H1 (cell line): Measurements from ENCODE around the gene RIPPLY3. TPM values are rescaled to one million over a fixed set of nuclear protein-coding genes. Genes with fewer than 3 reads are reported as not detected.

ENCODE experiments used
- CTBP2 ChIP-seq: IDR thresholded peaks from 2 replicates; pipeline ENCODE4 v1.7.0; 2011; ENCODE audit warnings: borderline replicate concordance, mild to moderate bottlenecking, moderate library complexity, mixed read lengths, low read length; ENCODE audit not compliant: insufficient read depth, insufficient read length
- NANOG ChIP-seq: IDR thresholded peaks from 2 replicates; pipeline ENCODE4 v1.6.1; 2011; ENCODE audit warnings: low read length, low read depth, mild to moderate bottlenecking, inconsistent platforms; ENCODE audit not compliant: insufficient read depth, poor library complexity, severe bottlenecking
- RXRA ChIP-seq: IDR thresholded peaks from 2 replicates; pipeline ENCODE4 v1.6.1; 2011; ENCODE audit warnings: low read depth, mild to moderate bottlenecking, low read length, moderate library complexity; ENCODE audit not compliant: insufficient read depth
- ZNF274 ChIP-seq: IDR thresholded peaks from 2 replicates; pipeline ENCODE4 v1.7.0; 2012; ENCODE audit warnings: low read length, borderline replicate concordance; ENCODE audit errors: extremely low read depth
- polyA plus RNA-seq, 7 experiments: library from polyadenylated mRNA; depleted of rRNA in 3 of 7; stranded (reverse) in 5 of 7; unstranded in 2 of 7; fragments of >200 nt in 5 of 7; fragments of 200-250 nt in 2 of 7; gene quantifications; 1 replicate in 5 of 7; 2 replicates in 1 of 7; 4 replicates in 1 of 7; pipeline versions ENCODE4 v1.2.1 to v1.2.3, GENCODE V29; 2011 to 2013; ENCODE audit warnings: missing spikeins in 2 of 7, mixed read lengths in 2 of 7
- total RNA-seq: library from RNA; stranded (reverse); fragmentation: NEBNext Ultra II Directional; extraction: Animal tissue kit (Norgen Biotek cat#: 25700); gene quantifications from 2 replicates; pipeline ENCODE4 v1.2.1, GENCODE V29; 2021
- TF ChIP-seq, protein P1 (sequence below): IDR thresholded peaks from 2 replicates; pipeline ENCODE4 v1.6.1; 2012; ENCODE audit warnings: inconsistent platforms
- TF ChIP-seq, protein P2 (sequence below): fragments of 300-600 bp; sonication (generic); IDR thresholded peaks from 2 replicates; pipeline ENCODE4 v1.7.1; 2012; ENCODE audit warnings: low read length, moderate library complexity, mild to moderate bottlenecking, inconsistent platforms; ENCODE audit not compliant: insufficient replicate concordance

Gene RIPPLY3
- total and polyA plus RNA-seq, 2 of the 8 experiments (the other 6 are each of a cell fraction or from before 2014, with no cell fraction given) = 2.0 to 2.2 TPM

DNA sequence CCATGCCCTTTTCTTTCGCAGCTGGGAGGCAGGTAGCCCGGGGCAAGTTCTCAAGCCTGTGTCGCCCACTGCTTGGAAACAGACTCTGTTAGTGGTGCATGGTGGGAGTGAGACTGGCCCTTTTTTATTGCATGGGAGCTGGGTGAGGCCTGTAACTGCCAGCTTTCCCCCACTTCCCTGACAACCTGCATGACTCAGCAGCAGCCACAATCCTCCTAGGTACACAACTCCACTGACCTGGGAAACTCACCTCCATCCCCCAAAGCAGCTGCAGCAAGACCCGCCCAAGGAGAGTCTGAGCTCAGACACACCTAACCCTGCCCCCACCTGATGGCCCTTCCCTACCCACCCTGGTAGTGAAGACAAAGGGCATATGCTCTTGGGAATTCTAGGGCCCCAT, 40.6 kb downstream of the RIPPLY3 start (continued):
- TF ChIP-seq ZNF274 (no peak), NANOG (no peak), CTBP2 (no peak), RXRA (no peak)
- TF ChIP-seq, protein P1, sequence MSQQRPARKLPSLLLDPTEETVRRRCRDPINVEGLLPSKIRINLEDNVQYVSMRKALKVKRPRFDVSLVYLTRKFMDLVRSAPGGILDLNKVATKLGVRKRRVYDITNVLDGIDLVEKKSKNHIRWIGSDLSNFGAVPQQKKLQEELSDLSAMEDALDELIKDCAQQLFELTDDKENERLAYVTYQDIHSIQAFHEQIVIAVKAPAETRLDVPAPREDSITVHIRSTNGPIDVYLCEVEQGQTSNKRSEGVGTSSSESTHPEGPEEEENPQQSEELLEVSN = no peak
- TF ChIP-seq, protein P2, sequence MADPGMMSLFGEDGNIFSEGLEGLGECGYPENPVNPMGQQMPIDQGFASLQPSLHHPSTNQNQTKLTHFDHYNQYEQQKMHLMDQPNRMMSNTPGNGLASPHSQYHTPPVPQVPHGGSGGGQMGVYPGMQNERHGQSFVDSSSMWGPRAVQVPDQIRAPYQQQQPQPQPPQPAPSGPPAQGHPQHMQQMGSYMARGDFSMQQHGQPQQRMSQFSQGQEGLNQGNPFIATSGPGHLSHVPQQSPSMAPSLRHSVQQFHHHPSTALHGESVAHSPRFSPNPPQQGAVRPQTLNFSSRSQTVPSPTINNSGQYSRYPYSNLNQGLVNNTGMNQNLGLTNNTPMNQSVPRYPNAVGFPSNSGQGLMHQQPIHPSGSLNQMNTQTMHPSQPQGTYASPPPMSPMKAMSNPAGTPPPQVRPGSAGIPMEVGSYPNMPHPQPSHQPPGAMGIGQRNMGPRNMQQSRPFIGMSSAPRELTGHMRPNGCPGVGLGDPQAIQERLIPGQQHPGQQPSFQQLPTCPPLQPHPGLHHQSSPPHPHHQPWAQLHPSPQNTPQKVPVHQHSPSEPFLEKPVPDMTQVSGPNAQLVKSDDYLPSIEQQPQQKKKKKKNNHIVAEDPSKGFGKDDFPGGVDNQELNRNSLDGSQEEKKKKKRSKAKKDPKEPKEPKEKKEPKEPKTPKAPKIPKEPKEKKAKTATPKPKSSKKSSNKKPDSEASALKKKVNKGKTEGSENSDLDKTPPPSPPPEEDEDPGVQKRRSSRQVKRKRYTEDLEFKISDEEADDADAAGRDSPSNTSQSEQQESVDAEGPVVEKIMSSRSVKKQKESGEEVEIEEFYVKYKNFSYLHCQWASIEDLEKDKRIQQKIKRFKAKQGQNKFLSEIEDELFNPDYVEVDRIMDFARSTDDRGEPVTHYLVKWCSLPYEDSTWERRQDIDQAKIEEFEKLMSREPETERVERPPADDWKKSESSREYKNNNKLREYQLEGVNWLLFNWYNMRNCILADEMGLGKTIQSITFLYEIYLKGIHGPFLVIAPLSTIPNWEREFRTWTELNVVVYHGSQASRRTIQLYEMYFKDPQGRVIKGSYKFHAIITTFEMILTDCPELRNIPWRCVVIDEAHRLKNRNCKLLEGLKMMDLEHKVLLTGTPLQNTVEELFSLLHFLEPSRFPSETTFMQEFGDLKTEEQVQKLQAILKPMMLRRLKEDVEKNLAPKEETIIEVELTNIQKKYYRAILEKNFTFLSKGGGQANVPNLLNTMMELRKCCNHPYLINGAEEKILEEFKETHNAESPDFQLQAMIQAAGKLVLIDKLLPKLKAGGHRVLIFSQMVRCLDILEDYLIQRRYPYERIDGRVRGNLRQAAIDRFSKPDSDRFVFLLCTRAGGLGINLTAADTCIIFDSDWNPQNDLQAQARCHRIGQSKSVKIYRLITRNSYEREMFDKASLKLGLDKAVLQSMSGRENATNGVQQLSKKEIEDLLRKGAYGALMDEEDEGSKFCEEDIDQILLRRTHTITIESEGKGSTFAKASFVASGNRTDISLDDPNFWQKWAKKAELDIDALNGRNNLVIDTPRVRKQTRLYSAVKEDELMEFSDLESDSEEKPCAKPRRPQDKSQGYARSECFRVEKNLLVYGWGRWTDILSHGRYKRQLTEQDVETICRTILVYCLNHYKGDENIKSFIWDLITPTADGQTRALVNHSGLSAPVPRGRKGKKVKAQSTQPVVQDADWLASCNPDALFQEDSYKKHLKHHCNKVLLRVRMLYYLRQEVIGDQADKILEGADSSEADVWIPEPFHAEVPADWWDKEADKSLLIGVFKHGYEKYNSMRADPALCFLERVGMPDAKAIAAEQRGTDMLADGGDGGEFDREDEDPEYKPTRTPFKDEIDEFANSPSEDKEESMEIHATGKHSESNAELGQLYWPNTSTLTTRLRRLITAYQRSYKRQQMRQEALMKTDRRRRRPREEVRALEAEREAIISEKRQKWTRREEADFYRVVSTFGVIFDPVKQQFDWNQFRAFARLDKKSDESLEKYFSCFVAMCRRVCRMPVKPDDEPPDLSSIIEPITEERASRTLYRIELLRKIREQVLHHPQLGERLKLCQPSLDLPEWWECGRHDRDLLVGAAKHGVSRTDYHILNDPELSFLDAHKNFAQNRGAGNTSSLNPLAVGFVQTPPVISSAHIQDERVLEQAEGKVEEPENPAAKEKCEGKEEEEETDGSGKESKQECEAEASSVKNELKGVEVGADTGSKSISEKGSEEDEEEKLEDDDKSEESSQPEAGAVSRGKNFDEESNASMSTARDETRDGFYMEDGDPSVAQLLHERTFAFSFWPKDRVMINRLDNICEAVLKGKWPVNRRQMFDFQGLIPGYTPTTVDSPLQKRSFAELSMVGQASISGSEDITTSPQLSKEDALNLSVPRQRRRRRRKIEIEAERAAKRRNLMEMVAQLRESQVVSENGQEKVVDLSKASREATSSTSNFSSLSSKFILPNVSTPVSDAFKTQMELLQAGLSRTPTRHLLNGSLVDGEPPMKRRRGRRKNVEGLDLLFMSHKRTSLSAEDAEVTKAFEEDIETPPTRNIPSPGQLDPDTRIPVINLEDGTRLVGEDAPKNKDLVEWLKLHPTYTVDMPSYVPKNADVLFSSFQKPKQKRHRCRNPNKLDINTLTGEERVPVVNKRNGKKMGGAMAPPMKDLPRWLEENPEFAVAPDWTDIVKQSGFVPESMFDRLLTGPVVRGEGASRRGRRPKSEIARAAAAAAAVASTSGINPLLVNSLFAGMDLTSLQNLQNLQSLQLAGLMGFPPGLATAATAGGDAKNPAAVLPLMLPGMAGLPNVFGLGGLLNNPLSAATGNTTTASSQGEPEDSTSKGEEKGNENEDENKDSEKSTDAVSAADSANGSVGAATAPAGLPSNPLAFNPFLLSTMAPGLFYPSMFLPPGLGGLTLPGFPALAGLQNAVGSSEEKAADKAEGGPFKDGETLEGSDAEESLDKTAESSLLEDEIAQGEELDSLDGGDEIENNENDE = no peak
